Hepatocyte (in vitro differentiated cells): ENCODE data around the gene PHTF1. TPM values are rescaled to one million over a fixed set of nuclear protein-coding genes. Genes with fewer than 3 reads are reported as not detected.

Experiments used
- DNase-seq: peaks from one replicate; pipeline ENCODE4 v3.0.0-alpha.2; 2016; ENCODE audit warnings: low spot score
- H2AFZ ChIP-seq: fragments of 200-600 bp; sonication (generic); 2 replicates; pipeline ENCODE4 v1.6.0; 2016; ENCODE audit warnings: antibody characterized with exemption, mild to moderate bottlenecking
- H3K27ac ChIP-seq: fragments of 200-600 bp; sonication (generic); 2 replicates; pipeline ENCODE4 v1.5.1; 2016; ENCODE audit warnings: mild to moderate bottlenecking
- H3K27me3 ChIP-seq: fragments of 200-600 bp; sonication (generic); 2 replicates; pipeline ENCODE4 v1.6.1; 2016
- H3K36me3 ChIP-seq: fragments of 200-600 bp; sonication (generic); replicated peaks from 2 replicates; pipeline ENCODE4 v1.5.1; 2016; ENCODE audit warnings: low read depth; ENCODE audit not compliant: insufficient read depth
- H3K4me1 ChIP-seq: fragments of 200-600 bp; sonication (generic); 2 replicates; pipeline ENCODE4 v1.5.1; 2016; ENCODE audit warnings: mild to moderate bottlenecking, moderate library complexity; ENCODE audit not compliant: insufficient read depth
- H3K4me2 ChIP-seq: fragments of 200-600 bp; sonication (generic); 2 replicates; pipeline ENCODE4 v1.6.0; 2016
- H3K4me3 ChIP-seq: fragments of 200-600 bp; sonication (generic); 2 replicates; pipeline ENCODE4 v1.5.1; 2016; ENCODE audit warnings: mild to moderate bottlenecking
- H3K79me2 ChIP-seq: fragments of 200-600 bp; sonication (generic); 2 replicates; pipeline ENCODE4 v1.6.0; 2017; ENCODE audit warnings: mild to moderate bottlenecking
- H3K9me2 ChIP-seq: fragments of 200-600 bp; sonication (generic); replicated peaks from 2 replicates; pipeline ENCODE4 v1.6.0; 2017; ENCODE audit warnings: mild to moderate bottlenecking; ENCODE audit not compliant: insufficient read depth
- H3K9me3 ChIP-seq: fragments of 200-600 bp; sonication (generic); 2 replicates; pipeline ENCODE4 v1.5.1; 2016; ENCODE audit warnings: low read depth, mild to moderate bottlenecking
- H4K20me1 ChIP-seq: fragments of 200-600 bp; sonication (generic); 2 replicates; pipeline ENCODE4 v1.6.0; 2016; ENCODE audit warnings: mild to moderate bottlenecking; ENCODE audit not compliant: insufficient read depth, poor library complexity, severe bottlenecking
- CTCF ChIP-seq: fragments of 200-600 bp; sonication (generic); IDR thresholded peaks from 2 replicates; pipeline ENCODE4 v1.5.1; 2016; ENCODE audit warnings: antibody characterized with exemption, mild to moderate bottlenecking; ENCODE audit not compliant: poor library complexity
- EZH2 ChIP-seq: fragments of 200-600 bp; sonication (generic); IDR thresholded peaks from 2 replicates; pipeline ENCODE4 v1.6.1; 2016; ENCODE audit warnings: antibody characterized with exemption, mild to moderate bottlenecking, borderline replicate concordance
- EZH2phosphoT487 ChIP-seq: fragments of 200-600 bp; sonication (generic); IDR thresholded peaks from one replicate; pipeline ENCODE4 v1.6.1; 2018; ENCODE audit warnings: antibody characterized with exemption, mild to moderate bottlenecking, low read depth, moderate library complexity; ENCODE audit not compliant: unreplicated experiment, severe bottlenecking
- WGBS: methylation state at CpG from one replicate; pipeline ENCODE4 v1.1.6; 2016; ENCODE audit warnings: low lambda C conversion rate; ENCODE audit errors: missing lambda C conversion rate; 5-methylcytosine and 5-hydroxymethylcytosine counted together
- polyA plus RNA-seq: library from polyadenylated mRNA; unstranded; fragments of >200 nt; fragmentation: Nextera tagmentation; extraction: Ambion mirVana; gene quantifications from 2 replicates; pipeline ENCODE4 v1.2.1, GENCODE V29; 2016
- total RNA-seq: library from RNA; depleted of rRNA; stranded (reverse); fragments of >200 nt; gene quantifications from 2 replicates; pipeline ENCODE4 v1.2.3, GENCODE V29; 2014

Gene PHTF1
- total and polyA plus RNA-seq, 2 experiments from 2014 or later, result 22.9 to 27.6 TPM

- H3K27ac ChIP-seq, result no peak overlapping the region
- no peak overlapping the region for H3K4me2 ChIP-seq
- H3K79me2 ChIP-seq, result peaks cover 84% of the 10 kb centered on the region
- no peak for DNase-seq
- H3K9me3 ChIP-seq, result no peaks in the 10 kb centered on the region
- peaks cover 6% of the 10 kb centered on the region for H4K20me1 ChIP-seq
- H3K4me3 ChIP-seq, result no peak overlapping the region
- no peak overlapping the region for H2AFZ ChIP-seq
- no peaks in the 10 kb centered on the region for H3K36me3 ChIP-seq
- WGBS, result 90% methylated on average over 1 of the region's 1 CpG
- H3K27me3 ChIP-seq, result no peaks in the 10 kb centered on the region
- no peak for TF ChIP-seq EZH2
- TF ChIP-seq CTCF, result no peak
- no peak for TF ChIP-seq EZH2phosphoT487
- no peaks in the 10 kb centered on the region for H3K9me2 ChIP-seq
- no peaks in the 10 kb centered on the region for H3K4me1 ChIP-seq
Measured at GRCh38 chr1:113792986-113793385, 33.7 kb upstream of the PHTF1 start.

- DNase-seq, result no peak
- peaks cover 6% of the 10 kb centered on the region for H4K20me1 ChIP-seq
- 94% methylated on average over 5 of the region's 5 CpGs for WGBS
- no peak overlapping the region for H3K4me2 ChIP-seq
- no peaks in the 10 kb centered on the region for H3K9me3 ChIP-seq
- H3K4me1 ChIP-seq, result no peaks in the 10 kb centered on the region
- H2AFZ ChIP-seq, result no peak overlapping the region
- no peaks in the 10 kb centered on the region for H3K27me3 ChIP-seq
- no peak overlapping the region for H3K27ac ChIP-seq
- no peaks in the 10 kb centered on the region for H3K36me3 ChIP-seq
- no peak for TF ChIP-seq CTCF
- TF ChIP-seq EZH2, result no peak
- TF ChIP-seq EZH2phosphoT487, result no peak
- H3K9me2 ChIP-seq, result no peaks in the 10 kb centered on the region
- no peak overlapping the region for H3K4me3 ChIP-seq
- H3K79me2 ChIP-seq, result peaks cover 84% of the 10 kb centered on the region
Measured at GRCh38 chr1:113792471-113792870, 33.2 kb upstream of the PHTF1 start.

- 92% methylated on average over 3 of the region's 3 CpGs for WGBS
- DNase-seq, result no peak
- H3K9me3 ChIP-seq, result no peaks in the 10 kb centered on the region
- no peaks in the 10 kb centered on the region for H3K36me3 ChIP-seq
- no peaks in the 10 kb centered on the region for H3K9me2 ChIP-seq
- peaks cover 11% of the 10 kb centered on the region for H3K4me1 ChIP-seq
- no peak overlapping the region for H2AFZ ChIP-seq
- H3K27me3 ChIP-seq, result no peaks in the 10 kb centered on the region
- no peak for TF ChIP-seq CTCF
- TF ChIP-seq EZH2, result no peak
- TF ChIP-seq EZH2phosphoT487, result no peak
- no peak overlapping the region for H3K4me3 ChIP-seq
- peaks cover 89% of the 10 kb centered on the region for H3K79me2 ChIP-seq
- no peak overlapping the region for H3K4me2 ChIP-seq
- no peak overlapping the region for H3K27ac ChIP-seq
- H4K20me1 ChIP-seq, result peaks cover 6% of the 10 kb centered on the region
Measured at GRCh38 chr1:113788802-113789201, 29.5 kb upstream of the PHTF1 start.

GRCh38 chr1:113787663-113788062 is 28.4 kb upstream of the PHTF1 start:
- H2AFZ ChIP-seq, result no peak overlapping the region
- H3K4me1 ChIP-seq, result peaks cover 18% of the 10 kb centered on the region
- TF ChIP-seq CTCF (no peak), EZH2phosphoT487 (no peak)
- no peaks in the 10 kb centered on the region for H3K27me3 ChIP-seq
- no peak overlapping the region for H3K4me3 ChIP-seq
- no peaks in the 10 kb centered on the region for H3K9me2 ChIP-seq
- no peak overlapping the region for H3K27ac ChIP-seq
- peaks cover 3% of the 10 kb centered on the region for H4K20me1 ChIP-seq
- no peak overlapping the region for H3K4me2 ChIP-seq
- H3K79me2 ChIP-seq, result peaks cover 89% of the 10 kb centered on the region
- H3K9me3 ChIP-seq, result no peaks in the 10 kb centered on the region
- 91% methylated on average over 3 of the region's 3 CpGs for WGBS
- H3K36me3 ChIP-seq, result no peaks in the 10 kb centered on the region
- DNase-seq, result no peak
